HG02943 (cell line): ENCODE measurements around the gene SF3B3.

Experiments
- ATAC-seq: cut with Tn5 transposase; IDR thresholded peaks from one replicate; pipeline ENCODE4 v1.9.1; 2021; ENCODE audit warnings: mild to moderate bottlenecking, low read depth, moderate library complexity; ENCODE audit not compliant: unreplicated experiment

Gene SF3B3

GRCh38 chr16:70523743-70524398, at the start of gene SF3B3:
TSS of gene SF3B3 (plus strand) at chr16:70523816. CDS start at chr16:70526657, 2,841 bp downstream.
- ATAC-seq = peak; percentile 45

GRCh38 chr16:70474320-70475053, 49.1 kb upstream of the SF3B3 start:
- no peak for ATAC-seq

GRCh38 chr16:70475054-70475871, 48.4 kb upstream of the SF3B3 start:
- no peak for ATAC-seq

GRCh38 chr16:70476272-70477020, 47.2 kb upstream of the SF3B3 start:
- ATAC-seq = peak; percentile 78

GRCh38 chr16:70478169-70478568, 45.4 kb upstream of the SF3B3 start:
- ATAC-seq = no peak

- ATAC-seq = no peak
These were observed 44.7 kb upstream of the SF3B3 start for GRCh38 chr16:70478912-70479341.

- no peak for ATAC-seq
These were observed 43.2 kb upstream of the SF3B3 start for GRCh38 chr16:70480127-70481105.

GRCh38 chr16:70481929-70482536, 41.6 kb upstream of the SF3B3 start:
- ATAC-seq = no peak

GRCh38 chr16:70482624-70483023, 41.0 kb upstream of the SF3B3 start:
- no peak for ATAC-seq

- peak; percentile 64 for ATAC-seq
These were observed 40.2 kb upstream of the SF3B3 start for GRCh38 chr16:70483426-70483825.

- no peak for ATAC-seq
These were observed 38.7 kb upstream of the SF3B3 start for GRCh38 chr16:70484867-70485266.

- no peak for ATAC-seq
These were observed 33.4 kb upstream of the SF3B3 start for GRCh38 chr16:70490261-70490660.

GRCh38 chr16:70493802-70494201, 29.8 kb upstream of the SF3B3 start:
- ATAC-seq = no peak

GRCh38 chr16:70494202-70494770, 29.3 kb upstream of the SF3B3 start:
- ATAC-seq = no peak

GRCh38 chr16:70494777-70495176, 28.8 kb upstream of the SF3B3 start:
- no peak for ATAC-seq

GRCh38 chr16:70495425-70496182, 28.0 kb upstream of the SF3B3 start:
- no peak for ATAC-seq

GRCh38 chr16:70496513-70496912, 27.1 kb upstream of the SF3B3 start:
- no peak for ATAC-seq

- ATAC-seq = no peak
These were observed 14.9 kb upstream of the SF3B3 start for GRCh38 chr16:70508752-70509151.
